SU-DHL-6 (cell line): Measurements from ENCODE around the gene VEGFB.

Experiments used
- H2AFZ ChIP-seq: fragments of 200-600 bp; sonication (generic); 2 replicates; pipeline ENCODE4 v1.6.1; 2014; ENCODE audit warnings: low read depth, mild to moderate bottlenecking, moderate library complexity, mixed read lengths, antibody characterized with exemption, low read length; ENCODE audit not compliant: severe bottlenecking
- H3F3A ChIP-seq: fragments of 200-600 bp; shearing (Covaris generic); 2 replicates; pipeline ENCODE4 v1.6.0; 2016; ENCODE audit warnings: antibody characterized with exemption, mild to moderate bottlenecking; ENCODE audit not compliant: insufficient read depth
- H3K27ac ChIP-seq: fragments of 200-600 bp; sonication (generic); 2 replicates; pipeline ENCODE4 v1.5.1; 2016; ENCODE audit warnings: low read depth, mild to moderate bottlenecking, low read length, moderate library complexity, mixed read lengths
- H3K27me3 ChIP-seq: fragments of 200-600 bp; sonication (generic), shearing (Covaris generic); 2 replicates; pipeline ENCODE4 v1.6.0; 2014; ENCODE audit warnings: mild to moderate bottlenecking, low read length
- H3K36me3 ChIP-seq: fragments of 200-600 bp; sonication (generic); 2 replicates; pipeline ENCODE4 v1.6.1; 2014; ENCODE audit warnings: mild to moderate bottlenecking, low read length, mixed read lengths
- H3K4me2 ChIP-seq: fragments of 300-600, 200-600 bp; shearing (Covaris generic), sonication (generic); 2 replicates; pipeline ENCODE4 v1.6.0; 2014; ENCODE audit warnings: low read length, low read depth, mild to moderate bottlenecking; ENCODE audit not compliant: poor library complexity, severe bottlenecking
- H3K4me3 ChIP-seq: fragments of 200-600 bp; sonication (generic); 2 replicates; pipeline ENCODE4 v1.5.1; 2014; ENCODE audit warnings: antibody characterized with exemption, low read length, mild to moderate bottlenecking, mixed read lengths; ENCODE audit not compliant: insufficient read depth, poor library complexity, severe bottlenecking
- H3K79me2 ChIP-seq: fragments of 200-600 bp; sonication (generic); 2 replicates; pipeline ENCODE4 v1.6.1; 2014; ENCODE audit warnings: mild to moderate bottlenecking, low read length, moderate library complexity; ENCODE audit not compliant: insufficient read depth
- H3K9ac ChIP-seq: fragments of 200-600 bp; sonication (generic); 2 replicates; pipeline ENCODE4 v1.7.0; 2014; ENCODE audit warnings: mild to moderate bottlenecking, low read length
- H3K9me2 ChIP-seq: fragments of 200-600 bp; sonication (generic); replicated peaks from 2 replicates; pipeline ENCODE4 v1.6.1; 2014; ENCODE audit warnings: low read length; ENCODE audit not compliant: insufficient read depth
- H3K9me3 ChIP-seq: fragments of 200-600 bp; sonication (generic); 2 replicates; pipeline ENCODE4 v1.6.1; 2014; ENCODE audit warnings: low read length, mixed read lengths; ENCODE audit not compliant: insufficient read depth
- H4K20me1 ChIP-seq: fragments of 200-600 bp; sonication (generic); 2 replicates; pipeline ENCODE4 v1.6.1; 2014; ENCODE audit warnings: low read depth, mild to moderate bottlenecking, antibody characterized with exemption, low read length, moderate library complexity, mixed read lengths
- EZH2phosphoT487 ChIP-seq: fragments of 200-600 bp; sonication (generic), shearing (Covaris generic); conservative IDR thresholded peaks from 2 replicates; pipeline ENCODE4 v1.6.1; 2018; ENCODE audit warnings: mild to moderate bottlenecking, antibody characterized with exemption, low read length, moderate library complexity, mixed read lengths
- TF ChIP-seq, protein P1 (sequence below): fragments of 200-600 bp; sonication (generic); IDR thresholded peaks from one replicate; pipeline ENCODE4 v1.5.1; 2017; ENCODE audit warnings: antibody characterized with exemption, mild to moderate bottlenecking, low read length, moderate library complexity; ENCODE audit not compliant: insufficient read depth, poor library complexity, severe bottlenecking

Gene VEGFB

GRCh38 chr11:64255135-64256128, 21.0 kb downstream of the VEGFB start:
- no peak overlapping the region for H3K27ac ChIP-seq
- H3K4me2 ChIP-seq: no peak overlapping the region
- H3K4me3 ChIP-seq: no peak overlapping the region
- no peaks in the 10 kb centered on the region for H3K27me3 ChIP-seq
- H3K9me2 ChIP-seq: no peaks in the 10 kb centered on the region
- no peak overlapping the region for H2AFZ ChIP-seq
- TF ChIP-seq, protein P1, sequence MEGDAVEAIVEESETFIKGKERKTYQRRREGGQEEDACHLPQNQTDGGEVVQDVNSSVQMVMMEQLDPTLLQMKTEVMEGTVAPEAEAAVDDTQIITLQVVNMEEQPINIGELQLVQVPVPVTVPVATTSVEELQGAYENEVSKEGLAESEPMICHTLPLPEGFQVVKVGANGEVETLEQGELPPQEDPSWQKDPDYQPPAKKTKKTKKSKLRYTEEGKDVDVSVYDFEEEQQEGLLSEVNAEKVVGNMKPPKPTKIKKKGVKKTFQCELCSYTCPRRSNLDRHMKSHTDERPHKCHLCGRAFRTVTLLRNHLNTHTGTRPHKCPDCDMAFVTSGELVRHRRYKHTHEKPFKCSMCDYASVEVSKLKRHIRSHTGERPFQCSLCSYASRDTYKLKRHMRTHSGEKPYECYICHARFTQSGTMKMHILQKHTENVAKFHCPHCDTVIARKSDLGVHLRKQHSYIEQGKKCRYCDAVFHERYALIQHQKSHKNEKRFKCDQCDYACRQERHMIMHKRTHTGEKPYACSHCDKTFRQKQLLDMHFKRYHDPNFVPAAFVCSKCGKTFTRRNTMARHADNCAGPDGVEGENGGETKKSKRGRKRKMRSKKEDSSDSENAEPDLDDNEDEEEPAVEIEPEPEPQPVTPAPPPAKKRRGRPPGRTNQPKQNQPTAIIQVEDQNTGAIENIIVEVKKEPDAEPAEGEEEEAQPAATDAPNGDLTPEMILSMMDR: no peak
- TF ChIP-seq EZH2phosphoT487: no peak
- H3K9me3 ChIP-seq: no peaks in the 10 kb centered on the region
- no peaks in the 10 kb centered on the region for H4K20me1 ChIP-seq
- H3K79me2 ChIP-seq: peaks cover 9% of the 10 kb centered on the region; the same call in 1 of the 2 replicates
- 0 out of 2 replicates have a peak, but pooled peaks cover 3% of the 10 kb centered on the region for H3F3A ChIP-seq
- no peaks in the 10 kb centered on the region for H3K36me3 ChIP-seq
- H3K9ac ChIP-seq: no peak overlapping the region

DNA sequence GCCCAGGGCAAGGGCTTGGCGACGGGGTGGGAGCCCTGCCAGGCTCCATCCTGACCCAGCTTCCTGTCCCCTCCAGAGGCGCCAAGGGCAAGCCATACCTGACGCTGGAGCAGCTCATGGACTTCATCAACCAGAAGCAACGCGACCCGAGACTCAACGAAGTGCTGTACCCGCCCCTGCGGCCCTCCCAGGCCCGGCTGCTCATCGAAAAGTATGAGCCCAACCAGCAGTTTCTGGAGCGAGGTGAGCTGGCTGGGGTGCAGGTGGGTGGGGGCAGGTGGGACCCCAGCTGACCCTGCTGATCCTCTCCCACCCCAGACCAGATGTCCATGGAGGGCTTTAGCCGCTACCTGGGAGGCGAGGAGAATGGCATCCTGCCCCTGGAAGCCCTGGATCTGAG, 21.9 kb downstream of the VEGFB start:
- Histone ChIP-seq H3K4me3 (no peak overlapping the region), H3K9me2 (no peaks in the 10 kb centered on the region), H2AFZ (no peak overlapping the region), H3F3A (0 out of 2 replicates have a peak, but pooled peaks cover 3% of the 10 kb centered on the region), H3K9ac (no peak overlapping the region), H3K4me2 (no peak overlapping the region), H3K27ac (no peak overlapping the region), H3K79me2 (peaks cover 9% of the 10 kb centered on the region; the same call in 1 of the 2 replicates), H3K9me3 (no peaks in the 10 kb centered on the region), H3K27me3 (no peaks in the 10 kb centered on the region), H3K36me3 (no peaks in the 10 kb centered on the region), H4K20me1 (no peaks in the 10 kb centered on the region)
- TF ChIP-seq EZH2phosphoT487: no peak
- TF ChIP-seq, protein P1: no peak

- Histone ChIP-seq H3F3A (no peaks in the 10 kb centered on the region), H2AFZ (no peak overlapping the region), H3K36me3 (no peaks in the 10 kb centered on the region)
Observed at GRCh38 chr11:64258356-64258755, 24.0 kb downstream of the VEGFB start.

More at GRCh38 chr11:64258356-64258755, 24.0 kb downstream of the VEGFB start:
- Histone ChIP-seq H3K4me3 (no peak overlapping the region), H3K9me2 (no peaks in the 10 kb centered on the region), H3K9me3 (no peaks in the 10 kb centered on the region), H3K79me2 (no peaks in the 10 kb centered on the region), H3K4me2 (no peak overlapping the region), H3K27me3 (no peaks in the 10 kb centered on the region), H3K9ac (no peak overlapping the region), H3K27ac (no peak overlapping the region), H4K20me1 (no peaks in the 10 kb centered on the region)
- TF ChIP-seq EZH2phosphoT487: no peak
- TF ChIP-seq, protein P1: no peak
